ENCODE measurements around the gene WDR33. TPM values are rescaled to one million over a fixed set of nuclear protein-coding genes. Genes with fewer than 3 reads are reported as not detected.

Gene WDR33
- total and polyA plus RNA-seq, 2 of the 13 experiments (the other 11 are each of a cell fraction or from before 2014, with no cell fraction given): 54.9 to 78.2 TPM

- no peak for TF ChIP-seq RERE (CRISPR knock-in tag; IDR thresholded peaks at IDR 0.05; ENCODE audit: low read depth)
- TF ChIP-seq ZSCAN12 (CRISPR knock-in tag; IDR thresholded peaks at IDR 0.05): no peak
- TF ChIP-seq SMAD3 (CRISPR knock-in tag; IDR thresholded peaks at IDR 0.05): no peak
- TF ChIP-seq ZNF660 (CRISPR knock-in tag; IDR thresholded peaks at IDR 0.05; ENCODE audit: borderline replicate concordance, low read depth): no peak
- TF ChIP-seq ZNF790 (CRISPR knock-in tag; IDR thresholded peaks at IDR 0.05; ENCODE audit: borderline replicate concordance): no peak
- TF ChIP-seq ZNF282 (IDR thresholded peaks at IDR 0.05; ENCODE audit: partially characterized antibody): no peak
- no peak for TF ChIP-seq ATF4 (CRISPR knock-in tag; IDR thresholded peaks at IDR 0.05)
- no peak for TF ChIP-seq ZBTB25 (CRISPR knock-in tag; IDR thresholded peaks at IDR 0.05)
- no peak for TF ChIP-seq CEBPG (CRISPR knock-in tag; IDR thresholded peaks at IDR 0.05)
- TF ChIP-seq AFF4 (CRISPR knock-in tag; IDR thresholded peaks at IDR 0.05): no peak
These were observed 108.5 kb downstream of the WDR33 start (continued) for GRCh38 chr2:127702395-127703009.
